GM13976 (cell line): ENCODE data around the gene CSNK1E.
A peak's percentile ranks its signal among the peaks of the same experiment; 100 is the strongest.

ENCODE experiments used
- DNase-seq: peaks from one replicate; pipeline ENCODE4 v3.0.0; 2012; ENCODE audit warnings: low spot score
- in situ Hi-C: fragments of 300-500 bp; cut with MboI; formaldehyde crosslinking; loops from one replicate; pipeline ENCODE4 v1.12.0; 2022; ENCODE audit warnings: low sequenced_read_pairs, mixed read lengths, inconsistent platforms; ENCODE audit not compliant: unreplicated experiment
- TF ChIP-seq, protein P1 (sequence below): IDR thresholded peaks from 2 replicates; pipeline ENCODE4 v1.5.1; 2012; ENCODE audit warnings: borderline replicate concordance, mild to moderate bottlenecking; ENCODE audit not compliant: insufficient read depth; ENCODE audit errors: extremely low read depth, missing control alignments, control extremely low read depth

The CSNK1E gene

DNA sequence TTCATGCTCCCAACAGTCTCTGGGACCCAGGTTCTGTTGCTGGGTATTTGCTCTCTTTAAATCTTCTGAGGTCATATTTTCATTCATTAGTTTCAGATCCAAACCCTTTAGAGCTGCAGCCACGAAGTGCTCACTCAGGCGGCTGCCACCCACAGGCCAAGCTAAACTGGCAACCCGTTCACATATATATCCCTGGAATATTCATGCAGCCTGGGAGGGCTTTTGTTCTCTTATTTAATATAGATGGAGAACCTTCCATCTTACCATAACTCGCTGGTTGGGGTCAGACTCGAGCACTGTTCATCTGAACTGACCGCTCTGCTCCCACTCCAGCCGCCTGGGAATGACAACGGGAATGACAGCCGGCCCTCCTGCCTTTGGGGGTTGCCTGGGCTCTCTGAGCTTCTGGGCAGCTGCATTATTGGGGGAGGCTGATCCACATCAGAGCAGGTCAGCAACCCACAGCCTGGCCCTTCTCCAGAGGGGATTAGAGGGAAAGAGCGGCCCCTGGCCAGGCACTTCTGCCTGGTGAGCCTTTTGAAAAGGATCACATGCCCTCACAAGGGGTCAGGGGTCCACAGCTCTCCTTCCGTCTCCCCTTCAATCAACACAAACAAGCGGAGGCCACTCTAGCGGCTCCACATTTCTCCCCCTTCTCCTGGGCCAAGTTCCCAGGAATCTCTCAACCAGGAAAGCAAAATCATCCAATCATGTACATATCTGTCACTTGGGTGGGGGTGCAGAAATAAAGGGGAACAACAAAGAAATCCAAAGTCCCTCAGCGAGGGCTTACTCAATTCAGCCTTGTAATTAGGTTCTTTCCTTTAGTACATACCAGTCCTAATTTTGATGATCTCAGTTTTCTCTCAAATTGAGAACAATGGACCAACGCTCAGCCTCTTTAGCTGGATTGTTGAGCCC, 56.2 kb downstream of the CSNK1E start:
- DNase-seq = no peak
- TF ChIP-seq, protein P1, sequence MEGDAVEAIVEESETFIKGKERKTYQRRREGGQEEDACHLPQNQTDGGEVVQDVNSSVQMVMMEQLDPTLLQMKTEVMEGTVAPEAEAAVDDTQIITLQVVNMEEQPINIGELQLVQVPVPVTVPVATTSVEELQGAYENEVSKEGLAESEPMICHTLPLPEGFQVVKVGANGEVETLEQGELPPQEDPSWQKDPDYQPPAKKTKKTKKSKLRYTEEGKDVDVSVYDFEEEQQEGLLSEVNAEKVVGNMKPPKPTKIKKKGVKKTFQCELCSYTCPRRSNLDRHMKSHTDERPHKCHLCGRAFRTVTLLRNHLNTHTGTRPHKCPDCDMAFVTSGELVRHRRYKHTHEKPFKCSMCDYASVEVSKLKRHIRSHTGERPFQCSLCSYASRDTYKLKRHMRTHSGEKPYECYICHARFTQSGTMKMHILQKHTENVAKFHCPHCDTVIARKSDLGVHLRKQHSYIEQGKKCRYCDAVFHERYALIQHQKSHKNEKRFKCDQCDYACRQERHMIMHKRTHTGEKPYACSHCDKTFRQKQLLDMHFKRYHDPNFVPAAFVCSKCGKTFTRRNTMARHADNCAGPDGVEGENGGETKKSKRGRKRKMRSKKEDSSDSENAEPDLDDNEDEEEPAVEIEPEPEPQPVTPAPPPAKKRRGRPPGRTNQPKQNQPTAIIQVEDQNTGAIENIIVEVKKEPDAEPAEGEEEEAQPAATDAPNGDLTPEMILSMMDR = peak; percentile 19
- in situ Hi-C loops = no loop called here

DNA sequence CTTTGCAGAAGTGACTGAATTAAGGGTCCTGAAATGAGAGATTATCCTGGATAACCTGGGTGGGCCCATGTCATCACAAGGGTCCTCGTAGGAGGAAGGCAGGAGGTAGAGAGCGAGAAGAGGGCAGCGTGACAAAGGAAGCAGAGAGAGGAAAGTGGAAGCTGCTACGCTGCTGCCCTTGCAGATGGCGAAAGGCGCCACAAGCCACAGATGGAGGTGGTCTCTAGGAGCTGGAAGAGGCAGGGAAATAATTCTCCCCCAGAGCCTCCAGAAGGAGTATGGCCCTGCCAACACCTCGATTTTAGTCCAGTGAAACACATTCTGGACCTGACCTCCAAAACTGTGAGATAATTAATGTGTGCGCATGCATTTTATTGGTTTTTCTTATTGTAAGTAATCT, 57.9 kb downstream of the CSNK1E start:
- TF ChIP-seq, protein P1 = no peak
- DNase-seq = no peak

DNA sequence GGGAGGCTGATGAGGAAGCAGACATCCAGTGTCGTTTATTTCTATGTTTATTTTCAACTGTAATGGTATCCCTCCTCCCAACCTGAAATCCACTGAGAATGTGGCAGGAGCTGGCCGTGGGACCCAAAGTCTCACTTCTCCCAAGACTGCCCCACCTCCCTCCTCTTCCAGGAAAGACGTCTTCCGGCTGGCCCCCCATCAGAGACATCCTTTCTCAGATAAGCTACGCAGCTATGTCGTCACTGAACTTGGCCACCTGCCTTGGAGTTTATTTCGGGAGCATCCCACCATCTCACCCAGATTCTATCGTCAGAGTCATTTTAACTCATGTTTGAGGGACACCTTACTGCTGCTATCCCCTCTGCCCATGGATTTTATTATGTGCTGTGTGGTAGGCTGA, 58.3 kb downstream of the CSNK1E start:
- in situ Hi-C loops = no loop called here
- DNase-seq = no peak
- TF ChIP-seq, protein P1 = no peak

More for the DNA sequence above, 57.9 kb downstream of the CSNK1E start:
- in situ Hi-C loops = no loop called here

DNA sequence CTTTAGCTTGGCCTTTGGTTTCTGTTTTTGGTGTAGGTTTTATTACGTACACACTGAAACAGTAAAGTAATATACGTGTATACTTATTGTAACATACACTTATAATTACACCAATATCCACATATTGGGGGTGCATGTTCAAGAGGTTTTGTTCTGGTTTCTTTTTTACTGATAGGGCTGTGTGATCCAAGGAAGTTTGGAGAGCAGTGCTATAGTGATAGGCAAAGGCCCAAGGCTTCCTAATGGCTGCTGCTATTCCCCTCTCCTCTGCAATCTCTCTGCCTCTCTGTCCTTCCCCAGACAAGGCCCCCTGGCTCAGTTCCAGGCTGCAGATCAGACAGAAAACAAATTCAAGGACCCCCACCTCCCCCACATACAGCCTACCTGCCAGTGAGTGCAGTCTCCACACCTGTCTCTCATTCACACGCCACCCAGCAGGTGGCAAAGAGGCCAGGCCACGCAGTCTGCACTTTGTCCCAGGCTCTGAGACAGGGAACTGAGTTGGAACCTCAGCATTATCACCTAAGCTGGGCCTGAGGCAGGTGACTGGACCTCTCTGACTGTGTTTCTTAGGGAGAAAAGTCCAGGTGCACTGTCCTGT, 59.5 kb downstream of the CSNK1E start:
- in situ Hi-C loops = no loop called here
- TF ChIP-seq, protein P1 = no peak
- no peak for DNase-seq

DNA sequence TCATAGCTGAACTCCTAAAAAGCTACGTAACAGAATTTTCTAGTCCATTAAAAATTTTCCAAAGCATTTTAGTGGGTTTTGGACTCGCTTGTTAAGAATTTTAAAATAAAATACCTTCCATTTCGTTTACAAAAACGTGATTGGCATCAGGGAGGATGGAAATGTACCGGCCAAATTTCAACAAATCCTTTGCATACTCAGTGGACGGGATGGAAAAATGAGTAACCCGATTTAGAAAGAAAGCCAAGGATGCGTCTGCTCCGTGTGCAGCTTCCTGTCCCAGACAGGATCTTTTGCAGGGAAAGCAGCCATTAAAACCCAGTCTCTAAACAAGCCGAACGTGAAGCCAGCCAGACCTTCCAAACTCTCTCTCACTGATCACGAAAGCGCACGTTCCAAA, 60.1 kb downstream of the CSNK1E start:
- TF ChIP-seq, protein P1 = no peak
- no peak for DNase-seq
- in situ Hi-C loops = no loop called here

DNA sequence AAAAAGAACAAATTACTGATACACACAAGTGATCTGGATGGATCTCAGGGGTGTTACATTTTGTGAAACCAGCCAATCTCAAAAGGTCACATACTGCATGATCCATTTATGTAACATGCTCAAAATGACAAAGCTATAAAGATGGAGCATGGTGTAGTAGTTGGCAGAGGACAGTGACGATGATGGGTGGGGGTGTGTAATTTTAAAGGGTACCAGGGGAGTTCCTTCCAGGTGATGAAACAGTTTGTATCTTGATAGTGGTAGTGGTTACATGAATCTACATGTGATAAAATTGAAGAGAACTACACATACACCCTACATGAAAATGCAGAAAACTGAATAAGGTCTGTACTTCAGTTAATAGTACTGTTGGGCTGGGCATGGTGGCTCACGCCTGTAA, 61.5 kb downstream of the CSNK1E start:
- in situ Hi-C loops = no loop called here
- no peak for DNase-seq
- TF ChIP-seq, protein P1 = no peak
